AG04450 (cell line): ENCODE results near the gene TTC6. TPM values are rescaled to one million over a fixed set of nuclear protein-coding genes. Genes with fewer than 3 reads are reported as not detected.

Source experiments
- CTCF ChIA-PET: fragments of 300-600, 350-600 bp; formaldehyde crosslinking; extraction: SDS; loops from one replicate; lab custom pipeline; 2022; ENCODE audit warnings: antibody characterized with exemption, inconsistent platforms; lab: Charles Lee
- POLR2A ChIA-PET: fragments of 350-600 bp; formaldehyde crosslinking; extraction: SDS; loops from one replicate; lab custom pipeline; 2021; ENCODE audit warnings: antibody characterized with exemption, inconsistent platforms; lab: Yijun Ruan, JAX
- DNase-seq: peaks from one replicate; pipeline ENCODE4 v3.0.0-alpha.2; 2011; ENCODE audit warnings: low read depth, low spot score
- H3K27ac ChIP-seq: one replicate; pipeline ENCODE4 v1.5.1; 2012; ENCODE audit warnings: low read depth, low read length, control low read depth
- H3K27me3 ChIP-seq: one replicate; pipeline ENCODE4 v1.6.0; 2012; ENCODE audit warnings: low read length; ENCODE audit not compliant: control insufficient read depth, insufficient read depth
- H3K4me3 ChIP-seq: 2 replicates; pipeline ENCODE4 v1.5.1; 2011; ENCODE audit warnings: mild to moderate bottlenecking, low read depth, low read length, control low read depth
- H3K9me3 ChIP-seq: 2 replicates; pipeline ENCODE4 v1.5.1; 2012; ENCODE audit warnings: low read length; ENCODE audit not compliant: control insufficient read depth, insufficient read depth
- polyA plus RNA-seq: library from polyadenylated mRNA; depleted of rRNA; stranded (reverse); fragments of >200 nt; gene quantifications from 2 replicates; pipeline ENCODE4 v1.2.3, GENCODE V29; 2011
- TF ChIP-seq, protein P1 (sequence below): IDR thresholded peaks from 2 replicates; pipeline ENCODE4 v1.5.1; 2011; ENCODE audit warnings: low read depth, low read length, control low read depth, inconsistent platforms

TTC6 gene
- polyA plus RNA-seq, 1 experiment, result not detected

- Histone ChIP-seq H3K4me3 (no peak overlapping the region), H3K27me3 (peaks cover 92% of the 10 kb centered on the region), H3K9me3 (peaks cover 28% of the 10 kb centered on the region; the same call in 1 of the 2 replicates), H3K27ac (no peak overlapping the region)
- DNase-seq, result no peak
- ChIA-PET POLR2A (no interaction called here), CTCF (interaction anchor here (0.6 to 2.0 kb wide), 6 partner anchors 10 to 393 kb away, joined by 3 to 7 read pairs (median 4); no protein-coding TSS in a partner anchor)
- TF ChIP-seq, protein P1, sequence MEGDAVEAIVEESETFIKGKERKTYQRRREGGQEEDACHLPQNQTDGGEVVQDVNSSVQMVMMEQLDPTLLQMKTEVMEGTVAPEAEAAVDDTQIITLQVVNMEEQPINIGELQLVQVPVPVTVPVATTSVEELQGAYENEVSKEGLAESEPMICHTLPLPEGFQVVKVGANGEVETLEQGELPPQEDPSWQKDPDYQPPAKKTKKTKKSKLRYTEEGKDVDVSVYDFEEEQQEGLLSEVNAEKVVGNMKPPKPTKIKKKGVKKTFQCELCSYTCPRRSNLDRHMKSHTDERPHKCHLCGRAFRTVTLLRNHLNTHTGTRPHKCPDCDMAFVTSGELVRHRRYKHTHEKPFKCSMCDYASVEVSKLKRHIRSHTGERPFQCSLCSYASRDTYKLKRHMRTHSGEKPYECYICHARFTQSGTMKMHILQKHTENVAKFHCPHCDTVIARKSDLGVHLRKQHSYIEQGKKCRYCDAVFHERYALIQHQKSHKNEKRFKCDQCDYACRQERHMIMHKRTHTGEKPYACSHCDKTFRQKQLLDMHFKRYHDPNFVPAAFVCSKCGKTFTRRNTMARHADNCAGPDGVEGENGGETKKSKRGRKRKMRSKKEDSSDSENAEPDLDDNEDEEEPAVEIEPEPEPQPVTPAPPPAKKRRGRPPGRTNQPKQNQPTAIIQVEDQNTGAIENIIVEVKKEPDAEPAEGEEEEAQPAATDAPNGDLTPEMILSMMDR, result no peak
Observed at GRCh38 chr14:37587881-37588666, 7.4 kb upstream of the TTC6 start.

GRCh38 chr14:37588667-37588955, 6.8 kb upstream of the TTC6 start:
- CTCF ChIA-PET, result interaction anchor here (1.0 to 2.0 kb wide), 6 partner anchors 10 to 359 kb away, joined by 3 to 7 read pairs (median 4); no protein-coding TSS in a partner anchor
- no peak for DNase-seq
- Histone ChIP-seq H3K27ac (no peak overlapping the region), H3K27me3 (peaks cover 91% of the 10 kb centered on the region), H3K9me3 (peaks cover 25% of the 10 kb centered on the region; the same call in 1 of the 2 replicates), H3K4me3 (no peak overlapping the region)
- POLR2A ChIA-PET, result no interaction called here
- TF ChIP-seq, protein P1, result no peak

- CTCF ChIA-PET, result interaction anchor here (1.0 to 2.0 kb wide), 6 partner anchors 9 to 359 kb away, joined by 3 to 7 read pairs (median 4); no protein-coding TSS in a partner anchor
- no peak for DNase-seq
- TF ChIP-seq, protein P1, result no peak
- H3K27ac ChIP-seq, result no peak overlapping the region
- H3K4me3 ChIP-seq, result no peak overlapping the region
- peaks cover 89% of the 10 kb centered on the region for H3K27me3 ChIP-seq
- POLR2A ChIA-PET, result no interaction called here
- peaks cover 25% of the 10 kb centered on the region; the same call in 1 of the 2 replicates for H3K9me3 ChIP-seq
Observed at GRCh38 chr14:37588956-37589714, 6.3 kb upstream of the TTC6 start.

DNA sequence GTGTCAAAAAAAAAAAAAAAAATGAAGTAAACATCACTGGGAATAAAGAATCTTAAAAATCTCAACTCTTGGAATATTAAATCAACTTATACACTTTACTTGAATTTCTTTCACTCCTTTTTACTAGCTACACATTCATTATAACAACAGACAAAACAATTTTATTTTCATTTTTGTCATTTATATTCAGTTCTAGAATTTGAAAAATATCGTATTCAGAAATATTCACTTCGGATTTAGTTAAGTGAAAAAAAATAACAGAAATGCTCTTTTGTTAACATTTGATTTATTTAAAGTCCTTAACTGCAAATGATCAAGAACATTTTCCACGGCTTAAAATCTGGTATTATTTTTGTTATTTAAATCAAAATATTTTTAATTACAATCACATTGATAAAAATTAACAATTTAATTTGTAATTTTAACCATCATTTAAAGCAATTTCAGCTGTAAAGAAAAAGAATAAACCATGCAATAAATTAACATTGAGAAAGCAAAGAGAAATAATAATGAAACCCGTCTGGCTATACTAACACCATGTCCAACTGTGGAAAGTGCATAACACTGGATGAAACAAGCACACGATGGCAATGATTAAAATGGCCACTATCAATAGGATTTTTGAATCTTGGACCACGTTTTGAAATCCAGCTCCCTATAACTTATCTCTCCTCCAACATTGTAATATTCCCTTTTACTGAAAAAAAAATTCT, 5.6 kb upstream of the TTC6 start:
- TF ChIP-seq, protein P1, result no peak
- ChIA-PET POLR2A (no interaction called here), CTCF (interaction anchor here (1.0 to 2.0 kb wide), 4 partner anchors 8 to 358 kb away, joined by 4 to 7 read pairs (median 6); no protein-coding TSS in a partner anchor)
- no peak for DNase-seq
- Histone ChIP-seq H3K9me3 (peaks cover 25% of the 10 kb centered on the region; the same call in 1 of the 2 replicates), H3K4me3 (no peak overlapping the region), H3K27me3 (peaks cover 81% of the 10 kb centered on the region), H3K27ac (no peak overlapping the region)
